Type B pancreatic cell (in vitro differentiated cells): ENCODE results near the gene TBC1D22A. TPM values are rescaled to one million over a fixed set of nuclear protein-coding genes. Genes with fewer than 3 reads are reported as not detected.

Experiments used
- DNase-seq: peaks from one replicate; pipeline ENCODE4 v3.0.0; 2021; ENCODE audit warnings: mixed read lengths; ENCODE audit not compliant: unreplicated experiment; ENCODE audit errors: extremely low spot score
- H3K27ac Mint-ChIP-seq: 2 replicates; pipeline ENCODE4 v1.8.0; 2021; ENCODE audit warnings: mild to moderate bottlenecking, mixed read lengths
- H3K27me3 Mint-ChIP-seq: 2 replicates; pipeline ENCODE4 v1.8.0; 2021; ENCODE audit warnings: mixed read lengths
- H3K36me3 Mint-ChIP-seq: 2 replicates; pipeline ENCODE4 v1.8.0; 2021; ENCODE audit warnings: mixed read lengths
- H3K4me1 Mint-ChIP-seq: one replicate; pipeline ENCODE4 v1.8.0; 2021; ENCODE audit warnings: mixed read lengths; ENCODE audit not compliant: unreplicated experiment
- H3K4me3 Mint-ChIP-seq: 2 replicates; pipeline ENCODE4 v1.8.0; 2021; ENCODE audit warnings: mild to moderate bottlenecking, mixed read lengths
- H3K9me3 Mint-ChIP-seq: 2 replicates; pipeline ENCODE4 v1.8.0; 2021; ENCODE audit warnings: mixed read lengths
- CTCF ChIP-seq: fragments of 200-600 bp; sonication (generic); conservative IDR thresholded peaks from 2 replicates; pipeline ENCODE4 v1.5.0; 2021; ENCODE audit warnings: antibody characterized with exemption, mild to moderate bottlenecking
- total RNA-seq: library from RNA; stranded (reverse); gene quantifications from 2 replicates; pipeline ENCODE4 v1.2.1, GENCODE V29; 2021; ENCODE audit warnings: low replicate concordance

Gene TBC1D22A
- total RNA-seq, 1 donor from 2014 or later: 16.2 TPM

GRCh38 chr22:46863794-46864193, 101.3 kb downstream of the TBC1D22A start:
- Mint-ChIP-seq H3K36me3 (peaks cover 8% of the 10 kb centered on the region), H3K27ac (no peak overlapping the region), H3K27me3 (no peaks in the 10 kb centered on the region), H3K4me1 (no peaks in the 10 kb centered on the region), H3K9me3 (no peaks in the 10 kb centered on the region), H3K4me3 (no peak overlapping the region)
- DNase-seq: no peak
- TF ChIP-seq CTCF: no peak

GRCh38 chr22:46864314-46865051, 102.0 kb downstream of the TBC1D22A start:
- Mint-ChIP-seq H3K4me1 (no peaks in the 10 kb centered on the region), H3K9me3 (peaks cover 6% of the 10 kb centered on the region), H3K27ac (no peak overlapping the region), H3K36me3 (peaks cover 14% of the 10 kb centered on the region), H3K4me3 (no peak overlapping the region), H3K27me3 (no peaks in the 10 kb centered on the region)
- TF ChIP-seq CTCF: no peak
- no peak for DNase-seq

GRCh38 chr22:46865052-46865434, 102.6 kb downstream of the TBC1D22A start:
- no peaks in the 10 kb centered on the region for H3K4me1 Mint-ChIP-seq
- no peak overlapping the region for H3K27ac Mint-ChIP-seq
- TF ChIP-seq CTCF: no peak
- peaks cover 6% of the 10 kb centered on the region for H3K9me3 Mint-ChIP-seq
- H3K27me3 Mint-ChIP-seq: no peaks in the 10 kb centered on the region
- H3K4me3 Mint-ChIP-seq: no peak overlapping the region
- no peak for DNase-seq
- H3K36me3 Mint-ChIP-seq: peaks cover 14% of the 10 kb centered on the region

GRCh38 chr22:46865642-46866041, 103.2 kb downstream of the TBC1D22A start:
- H3K9me3 Mint-ChIP-seq: peaks cover 6% of the 10 kb centered on the region
- no peak for TF ChIP-seq CTCF
- DNase-seq: no peak
- no peak overlapping the region for H3K27ac Mint-ChIP-seq
- H3K36me3 Mint-ChIP-seq: peaks cover 18% of the 10 kb centered on the region
- no peaks in the 10 kb centered on the region for H3K27me3 Mint-ChIP-seq
- H3K4me3 Mint-ChIP-seq: no peak overlapping the region
- H3K4me1 Mint-ChIP-seq: no peaks in the 10 kb centered on the region

- Mint-ChIP-seq H3K9me3 (peaks cover 9% of the 10 kb centered on the region), H3K27me3 (no peaks in the 10 kb centered on the region), H3K4me1 (no peaks in the 10 kb centered on the region), H3K4me3 (no peak overlapping the region), H3K27ac (no peak overlapping the region), H3K36me3 (peaks cover 26% of the 10 kb centered on the region)
- DNase-seq: no peak
- TF ChIP-seq CTCF: no peak
These were observed 104.1 kb downstream of the TBC1D22A start for GRCh38 chr22:46866591-46866990.
